HepG2 (cell line): ENCODE measurements around the gene SPACA1. TPM values are rescaled to one million over a fixed set of nuclear protein-coding genes. Genes with fewer than 3 reads are reported as not detected.

Source experiments
- ATAC-seq: fragments of 200-7000 bp; cut with Tn5 transposase; 3 replicates; pipeline ENCODE4 v1.9.1; 2020; ENCODE audit warnings: mild to moderate bottlenecking, moderate library complexity
- BruUV-seq: library from RNA; stranded (reverse); fragments of 400-500 nt; replicated peaks from 2 replicates; lab custom pipeline; 2021; lab: Mats Ljungman, UMichigan
- CTCF ChIA-PET: fragments of 300-600 bp; formaldehyde crosslinking; extraction: SDS; loops from one replicate; lab custom pipeline; 2021; ENCODE audit warnings: low total read pairs, inconsistent platforms, low intra/inter-chr PET ratio; lab: Yijun Ruan, JAX
- POLR2A ChIA-PET: fragments of 350-600 bp; sonication (Branson Sonifier 250); formaldehyde crosslinking; loops from one replicate; lab custom pipeline; 2020; ENCODE audit warnings: antibody characterized with exemption, inconsistent platforms; lab: Yijun Ruan, JAX
- DNase-seq: peaks from one replicate; pipeline ENCODE4 v3.0.0-alpha.2; 2015; ENCODE audit warnings: low spot score
- FAIRE-seq: peaks from 3 replicates; lab custom pipeline; 2011; peaks lifted over from hg19 to GRCh38; lab: Jason Lieb, UNC
- H2AFZ ChIP-seq: one replicate; pipeline ENCODE4 v1.6.1; 2011; ENCODE audit warnings: low read length, inconsistent platforms
- H3K27ac ChIP-seq: fragments of 300-600 bp; 3 replicates; pipeline ENCODE4 v1.8.0; 2011; ENCODE audit warnings: mixed run types, mild to moderate bottlenecking, mixed read lengths, low read length, inconsistent platforms; ENCODE audit not compliant: insufficient read depth; ENCODE audit errors: extremely low read length
- H3K27me3 ChIP-seq, 2 experiments: fragments of 200-600 bp in 1 of 2; 2 replicates in 1 of 2; 3 replicates in 1 of 2; pipeline versions ENCODE4 v1.6.0 to v1.8.0; 2011; ENCODE audit warnings: low read length in 2 of 2, mild to moderate bottlenecking in 2 of 2, moderate library complexity in 2 of 2, inconsistent platforms in 1 of 2; ENCODE audit not compliant: insufficient read depth in 2 of 2, control insufficient read depth in 1 of 2
- H3K36me3 ChIP-seq, 2 experiments: fragments of 200-600 bp in 1 of 2; replicated peaks in 1 of 2; 2 replicates in 1 of 2; 3 replicates in 1 of 2; pipeline versions ENCODE4 v1.5.1 to v1.8.0; 2011; ENCODE audit warnings: low read length in 2 of 2, inconsistent platforms in 1 of 2; ENCODE audit not compliant: insufficient read depth in 2 of 2, control insufficient read depth in 1 of 2
- H3K4me1 ChIP-seq: 2 replicates; pipeline ENCODE4 v1.5.1; 2012; ENCODE audit warnings: low read length, inconsistent platforms; ENCODE audit not compliant: insufficient read depth
- H3K4me2 ChIP-seq: 2 replicates; pipeline ENCODE4 v1.6.0; 2011; ENCODE audit warnings: low read depth, low read length, inconsistent platforms
- H3K4me3 ChIP-seq, 3 experiments: fragments of 200-600 bp in 1 of 3; sonication (generic), shearing (Covaris generic) in 1 of 3; replicated peaks in 1 of 3; 2 replicates each; pipeline ENCODE4 v1.5.1; 2011 to 2016; ENCODE audit warnings: low read length in 3 of 3, inconsistent platforms in 2 of 3, low read depth in 2 of 3, mild to moderate bottlenecking in 2 of 3, control low read depth in 1 of 3, mixed read lengths in 1 of 3; ENCODE audit not compliant: insufficient read depth in 1 of 3
- H3K79me2 ChIP-seq: one replicate; pipeline ENCODE4 v1.6.1; 2011; ENCODE audit warnings: low read length, inconsistent platforms; ENCODE audit not compliant: insufficient read depth
- H3K9ac ChIP-seq: 2 replicates; pipeline ENCODE4 v1.6.0; 2011; ENCODE audit warnings: mild to moderate bottlenecking, low read depth, low read length, inconsistent platforms; ENCODE audit not compliant: insufficient read depth
- H3K9me3 ChIP-seq: 2 replicates; pipeline ENCODE4 v1.5.1; 2012; ENCODE audit warnings: mild to moderate bottlenecking, low read length
- H4K20me1 ChIP-seq: 2 replicates; pipeline ENCODE4 v1.6.0; 2011; ENCODE audit warnings: inconsistent platforms, mild to moderate bottlenecking, low read length, moderate library complexity; ENCODE audit not compliant: insufficient read depth
- GABPA ChIP-seq, 2 experiments: IDR thresholded peaks; 2 replicates each; pipeline ENCODE4 v1.6.1; 2011 to 2016; ENCODE audit warnings: low read depth in 2 of 2, low read length in 1 of 2, missing biosample characterization in 1 of 2, missing genetic modification characterization in 1 of 2
- GTF2F1 ChIP-seq: fragments of 150-350 bp; IDR thresholded peaks from 2 replicates; pipeline ENCODE4 v1.6.1; 2014; ENCODE audit warnings: low read length
- HMGA1 ChIP-seq: sonication (generic); formaldehyde crosslinking; conservative IDR thresholded peaks from 2 replicates; pipeline ENCODE4 v1.4.0; 2020; ENCODE audit warnings: missing genetic modification reagents
- MXD4 ChIP-seq: IDR thresholded peaks from 2 replicates; pipeline ENCODE4 v1.6.1; 2016; ENCODE audit warnings: mild to moderate bottlenecking, missing biosample characterization, missing genetic modification reagents
- PTBP1 ChIP-seq: fragments of 200-400 bp; formaldehyde crosslinking; IDR thresholded peaks from 2 replicates; pipeline ENCODE4 v1.6.1; 2018; ENCODE audit warnings: low read length, low read depth; ENCODE audit not compliant: poor library complexity, severe bottlenecking
- STAG1 ChIP-seq: sonication (generic); formaldehyde crosslinking; IDR thresholded peaks from 2 replicates; pipeline ENCODE4 v1.4.0; 2020; ENCODE audit warnings: missing genetic modification reagents
- U2AF1 ChIP-seq: fragments of 200-400 bp; formaldehyde crosslinking; optimal IDR thresholded peaks from 2 replicates; pipeline ENCODE3; 2017; ENCODE audit warnings: mild to moderate bottlenecking, low read depth, low read length
- ZHX1 ChIP-seq: sonication (generic); formaldehyde crosslinking; IDR thresholded peaks from 2 replicates; pipeline ENCODE4 v1.8.1; 2022; ENCODE audit warnings: low read depth, mild to moderate bottlenecking, missing genetic modification reagents
- ZNF207 ChIP-seq: fragments of 450-650 bp; IDR thresholded peaks from 2 replicates; pipeline ENCODE4 v1.6.1; 2016; ENCODE audit warnings: antibody characterized with exemption, borderline replicate concordance
- ZZZ3 ChIP-seq: sonication (generic); formaldehyde crosslinking; IDR thresholded peaks from 2 replicates; pipeline ENCODE4 v1.4.0; 2020; ENCODE audit warnings: missing genetic modification reagents, mild to moderate bottlenecking, borderline replicate concordance
- WGBS: methylation state at CpG from one replicate; pipeline ENCODE4 v1.1.6; 2017; ENCODE audit warnings: low lambda C conversion rate; 5-methylcytosine and 5-hydroxymethylcytosine counted together
- in situ Hi-C: cut with HindIII; loops from 2 replicates; pipeline ENCODE4 v1.10.0; 2017; ENCODE audit warnings: low pct_unique_long_range_greater_than_20kb; ENCODE audit not compliant: extremely low pct_ligation_motif_present
- intact Hi-C: fragments of 100-400 bp; cut with micrococcal nuclease; formaldehyde crosslinking; loops from one replicate; pipeline ENCODE4 v1.10.0; 2022; ENCODE audit not compliant: unreplicated experiment
- polyA plus RNA-seq, 8 experiments: library from polyadenylated mRNA; depleted of rRNA in 3 of 8; stranded (reverse) in 7 of 8; unstranded in 1 of 8; fragments of >200 nt; fragmentation: Illumina TruSeq in 4 of 8; extraction: Trizol in 4 of 8; gene quantifications; 2 replicates each; pipeline versions ENCODE4 v1.2.1 to v1.2.3, GENCODE V29; 2011 to 2016; ENCODE audit warnings: low read depth in 4 of 8, missing spikeins in 1 of 8, mixed read lengths in 1 of 8; ENCODE audit not compliant: insufficient read depth in 1 of 8
- total RNA-seq, 5 experiments: library from RNA; depleted of rRNA; stranded (reverse); fragments of >200 nt; fragmentation: Illumina TruSeq; extraction: Trizol; gene quantifications; 2 replicates each; pipeline ENCODE4 v1.2.3, GENCODE V29; 2016; ENCODE audit warnings: low read depth in 1 of 5
- TF ChIP-seq, protein P1 (sequence below): sonication (generic); formaldehyde crosslinking; IDR thresholded peaks from 2 replicates; pipeline ENCODE4 v1.5.1; 2020; ENCODE audit warnings: mild to moderate bottlenecking, missing genetic modification reagents, moderate library complexity

Gene SPACA1
- total and polyA plus RNA-seq, 2 of the 13 experiments (the other 11 are each of a cell fraction or from before 2014, with no cell fraction given): 0.07 TPM; not detected in 1

DNA sequence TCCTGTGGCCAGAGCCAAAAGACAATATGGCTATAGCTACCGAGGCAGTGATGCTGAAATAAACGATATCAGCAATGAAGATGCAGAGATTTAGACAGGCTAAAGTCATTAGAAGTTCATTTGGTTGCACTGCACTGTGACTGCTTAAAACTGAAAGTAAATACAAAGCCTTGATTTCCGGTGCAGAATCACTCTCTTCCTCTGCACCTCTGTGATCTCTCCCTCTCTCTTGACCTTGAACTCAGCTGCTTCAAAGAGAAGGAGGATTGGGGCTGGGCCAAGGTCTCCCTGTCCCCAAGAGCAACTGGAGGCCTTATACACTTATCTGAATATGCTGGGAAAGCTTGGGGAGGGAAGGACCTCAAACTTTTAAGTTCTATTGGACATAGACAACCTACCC lies 34.6 kb upstream of the SPACA1 start:
- ChIA-PET CTCF (no interaction called here), POLR2A (no interaction called here)
- WGBS: 1% methylated on average over 3 of the region's 3 CpGs
- TF ChIP-seq HMGA1 (CRISPR knock-in tag) (no peak), GTF2F1 (no peak), U2AF1 (no peak), GABPA (IDR thresholded peaks at IDR 0.05; ENCODE audit: low read depth, low read length) (no peak), GABPA (CRISPR knock-in tag; IDR thresholded peaks at IDR 0.05; ENCODE audit: low read depth) (peak; percentile 33; the same call in 1 of the 2 replicates), ZHX1 (CRISPR knock-in tag) (no peak)
- Histone ChIP-seq H3K9me3 (no peaks in the 10 kb centered on the region), H3K9ac (no peak overlapping the region), H3K27me3 (no peaks in the 10 kb centered on the region), H3K4me3 (no peak overlapping the region), H3K36me3 (no peaks in the 10 kb centered on the region), H3K79me2 (no peaks in the 10 kb centered on the region), H2AFZ (no peak overlapping the region), H3K4me2 (peak overlapping the region; percentile 26; the same call in 1 of the 2 replicates), H3K27ac (no peak overlapping the region), H4K20me1 (no peaks in the 10 kb centered on the region), H3K4me1 (peaks cover 9% of the 10 kb centered on the region; the same call in 1 of the 2 replicates)
- FAIRE-seq (no peak), ATAC-seq (no peak), DNase-seq (no peak)
- in situ Hi-C loops: no loop called here
- intact Hi-C loops: no loop called here
- no TSS peak for BruUV-seq

DNA sequence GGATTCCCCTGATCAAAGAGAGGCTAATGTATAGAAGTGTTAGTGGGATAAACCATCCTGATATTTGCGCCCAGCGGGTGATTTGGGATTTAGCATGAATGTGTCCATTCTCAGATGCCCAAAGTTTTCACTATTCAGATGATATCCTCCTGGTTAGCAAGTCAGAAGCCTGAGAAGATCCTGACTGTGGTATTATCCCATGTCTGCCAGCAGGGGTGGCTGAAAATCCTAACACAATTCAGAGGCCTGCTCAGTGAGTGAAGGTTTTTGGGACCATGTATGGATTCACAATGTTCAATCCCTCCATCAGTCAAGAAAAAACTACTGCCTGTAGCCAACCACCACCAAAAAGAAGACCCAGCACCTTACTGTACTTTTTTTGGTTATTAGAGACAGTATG lies 34.1 kb upstream of the SPACA1 start:
- Histone ChIP-seq H2AFZ (no peak overlapping the region), H3K9ac (no peak overlapping the region), H3K36me3 (no peaks in the 10 kb centered on the region), H3K27me3 (no peaks in the 10 kb centered on the region), H3K4me3 (no peak overlapping the region), H3K9me3 (no peaks in the 10 kb centered on the region), H3K79me2 (no peaks in the 10 kb centered on the region), H4K20me1 (no peaks in the 10 kb centered on the region), H3K27ac (no peak overlapping the region), H3K4me2 (no peak overlapping the region), H3K4me1 (peaks cover 9% of the 10 kb centered on the region; the same call in 1 of the 2 replicates)
- POLR2A ChIA-PET: no interaction called here
- ATAC-seq: peak; percentile 73
- no TSS peak for BruUV-seq
- in situ Hi-C loops (no loop called here), intact Hi-C loops (no loop called here)
- CTCF ChIA-PET: no interaction called here
- no peak for FAIRE-seq
- TF ChIP-seq STAG1: peak; percentile 16; the same call in 1 of the 2 replicates
- TF ChIP-seq, protein P1, sequence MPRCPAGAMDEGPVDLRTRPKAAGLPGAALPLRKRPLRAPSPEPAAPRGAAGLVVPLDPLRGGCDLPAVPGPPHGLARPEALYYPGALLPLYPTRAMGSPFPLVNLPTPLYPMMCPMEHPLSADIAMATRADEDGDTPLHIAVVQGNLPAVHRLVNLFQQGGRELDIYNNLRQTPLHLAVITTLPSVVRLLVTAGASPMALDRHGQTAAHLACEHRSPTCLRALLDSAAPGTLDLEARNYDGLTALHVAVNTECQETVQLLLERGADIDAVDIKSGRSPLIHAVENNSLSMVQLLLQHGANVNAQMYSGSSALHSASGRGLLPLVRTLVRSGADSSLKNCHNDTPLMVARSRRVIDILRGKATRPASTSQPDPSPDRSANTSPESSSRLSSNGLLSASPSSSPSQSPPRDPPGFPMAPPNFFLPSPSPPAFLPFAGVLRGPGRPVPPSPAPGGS (CRISPR knock-in tag): no peak
- TF ChIP-seq ZNF207: no peak
- TF ChIP-seq MXD4 (CRISPR knock-in tag): no peak
- TF ChIP-seq ZZZ3 (CRISPR knock-in tag): no peak
- no peak for TF ChIP-seq PTBP1
- 52% methylated on average over 2 of the region's 2 CpGs for WGBS
- DNase-seq: no peak
